ENCODE data around the gene CHSY1.

The CHSY1 gene

GRCh38 chr15:101185770-101186169 is 66.1 kb downstream of the CHSY1 start:
- DNase-seq = no peak

- DNase-seq = no peak
Measured at GRCh38 chr15:101185336-101185735, 66.5 kb downstream of the CHSY1 start.

- DNase-seq = no peak
Measured at GRCh38 chr15:101184830-101185229, 67.0 kb downstream of the CHSY1 start.

- DNase-seq = no peak
Measured at GRCh38 chr15:101183931-101184305, 67.9 kb downstream of the CHSY1 start.

- DNase-seq = no peak
Measured at GRCh38 chr15:101183226-101183930, 68.5 kb downstream of the CHSY1 start.

- no peak for DNase-seq
Measured at GRCh38 chr15:101182215-101182614, 69.6 kb downstream of the CHSY1 start.

- DNase-seq = no peak
Measured at GRCh38 chr15:101181349-101181748, 70.5 kb downstream of the CHSY1 start.

- DNase-seq = no peak
Measured at GRCh38 chr15:101180620-101181307, 71.1 kb downstream of the CHSY1 start.

GRCh38 chr15:101179341-101180153 is 72.3 kb downstream of the CHSY1 start:
- no peak for DNase-seq

- no peak for DNase-seq
Measured at GRCh38 chr15:101178931-101179330, 72.9 kb downstream of the CHSY1 start.

GRCh38 chr15:101178479-101178878 is 73.4 kb downstream of the CHSY1 start:
- no peak for DNase-seq

- no peak for DNase-seq
Measured at GRCh38 chr15:101177866-101178265, 74.0 kb downstream of the CHSY1 start.

- DNase-seq = peak; percentile 2
Measured at GRCh38 chr15:101176625-101177024, 75.2 kb downstream of the CHSY1 start.

- DNase-seq = no peak
Measured at GRCh38 chr15:101175401-101175800, 76.4 kb downstream of the CHSY1 start.

- DNase-seq = peak; percentile 14
Measured at GRCh38 chr15:101174152-101174920, 77.5 kb downstream of the CHSY1 start.

GRCh38 chr15:101173233-101174119 is 78.4 kb downstream of the CHSY1 start:
- DNase-seq = peak; percentile 13

- DNase-seq = peak; percentile 2
Measured at GRCh38 chr15:101172501-101173071, 79.3 kb downstream of the CHSY1 start.

- no peak for DNase-seq
Measured at GRCh38 chr15:101171954-101172353, 79.9 kb downstream of the CHSY1 start.

- DNase-seq = no peak
Measured at GRCh38 chr15:101170568-101171350, 81.1 kb downstream of the CHSY1 start.

GRCh38 chr15:101169495-101170071 is 82.3 kb downstream of the CHSY1 start:
- DNase-seq = no peak
